ENCODE data around the gene NRXN3.

The NRXN3 gene

DNA sequence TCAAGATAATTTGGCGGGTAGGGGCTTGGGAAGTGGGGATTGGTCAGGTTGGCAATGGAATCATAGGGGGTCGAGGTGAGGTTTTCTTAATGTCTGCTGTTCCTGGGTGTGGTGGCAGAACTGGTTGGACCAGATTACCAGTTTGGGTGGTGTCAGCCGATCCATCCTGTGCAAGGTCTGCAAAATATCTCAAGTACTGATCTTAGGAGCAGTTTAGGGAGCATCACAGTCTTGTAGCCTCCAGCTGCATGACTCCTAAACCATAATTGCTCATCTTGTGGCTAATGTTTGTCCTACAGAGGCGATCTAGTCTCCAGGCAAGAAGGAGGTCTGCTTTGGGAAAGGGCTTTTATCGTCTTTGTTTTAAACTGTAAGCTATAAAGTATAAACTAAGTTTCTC, 1172.8 kb downstream of the NRXN3 start:
- no peak for DNase-seq (ENCODE audit: low spot score)
- TF ChIP-seq, protein P1, sequence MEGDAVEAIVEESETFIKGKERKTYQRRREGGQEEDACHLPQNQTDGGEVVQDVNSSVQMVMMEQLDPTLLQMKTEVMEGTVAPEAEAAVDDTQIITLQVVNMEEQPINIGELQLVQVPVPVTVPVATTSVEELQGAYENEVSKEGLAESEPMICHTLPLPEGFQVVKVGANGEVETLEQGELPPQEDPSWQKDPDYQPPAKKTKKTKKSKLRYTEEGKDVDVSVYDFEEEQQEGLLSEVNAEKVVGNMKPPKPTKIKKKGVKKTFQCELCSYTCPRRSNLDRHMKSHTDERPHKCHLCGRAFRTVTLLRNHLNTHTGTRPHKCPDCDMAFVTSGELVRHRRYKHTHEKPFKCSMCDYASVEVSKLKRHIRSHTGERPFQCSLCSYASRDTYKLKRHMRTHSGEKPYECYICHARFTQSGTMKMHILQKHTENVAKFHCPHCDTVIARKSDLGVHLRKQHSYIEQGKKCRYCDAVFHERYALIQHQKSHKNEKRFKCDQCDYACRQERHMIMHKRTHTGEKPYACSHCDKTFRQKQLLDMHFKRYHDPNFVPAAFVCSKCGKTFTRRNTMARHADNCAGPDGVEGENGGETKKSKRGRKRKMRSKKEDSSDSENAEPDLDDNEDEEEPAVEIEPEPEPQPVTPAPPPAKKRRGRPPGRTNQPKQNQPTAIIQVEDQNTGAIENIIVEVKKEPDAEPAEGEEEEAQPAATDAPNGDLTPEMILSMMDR (IDR thresholded peaks at IDR 0.05): no peak
- H3K4me3 ChIP-seq: no peak overlapping the region
- no peak overlapping the region for H3K27ac ChIP-seq

DNA sequence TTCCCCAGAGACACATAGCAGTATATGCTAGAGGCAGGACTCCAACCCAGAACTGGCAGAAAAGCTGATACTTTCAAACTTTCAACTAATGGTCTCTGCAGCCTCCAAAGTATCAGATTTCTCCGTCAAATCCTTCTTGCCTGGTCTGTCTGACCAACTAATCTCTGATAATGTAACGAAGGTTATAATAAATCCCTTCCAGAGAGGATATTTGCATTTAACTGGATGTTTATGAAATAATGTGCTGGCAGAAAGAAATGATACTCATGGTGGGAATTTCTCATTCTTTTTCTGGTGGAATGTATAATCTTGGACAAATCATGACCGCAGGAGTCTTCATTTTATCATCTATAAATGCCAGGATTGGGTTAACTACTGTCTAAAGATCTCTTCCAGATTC, 1180.8 kb downstream of the NRXN3 start:
- no peak overlapping the region for H3K27ac ChIP-seq
- TF ChIP-seq, protein P1 (IDR thresholded peaks at IDR 0.05): no peak
- H3K4me3 ChIP-seq: no peak overlapping the region
- no peak for DNase-seq (ENCODE audit: low spot score)

DNA sequence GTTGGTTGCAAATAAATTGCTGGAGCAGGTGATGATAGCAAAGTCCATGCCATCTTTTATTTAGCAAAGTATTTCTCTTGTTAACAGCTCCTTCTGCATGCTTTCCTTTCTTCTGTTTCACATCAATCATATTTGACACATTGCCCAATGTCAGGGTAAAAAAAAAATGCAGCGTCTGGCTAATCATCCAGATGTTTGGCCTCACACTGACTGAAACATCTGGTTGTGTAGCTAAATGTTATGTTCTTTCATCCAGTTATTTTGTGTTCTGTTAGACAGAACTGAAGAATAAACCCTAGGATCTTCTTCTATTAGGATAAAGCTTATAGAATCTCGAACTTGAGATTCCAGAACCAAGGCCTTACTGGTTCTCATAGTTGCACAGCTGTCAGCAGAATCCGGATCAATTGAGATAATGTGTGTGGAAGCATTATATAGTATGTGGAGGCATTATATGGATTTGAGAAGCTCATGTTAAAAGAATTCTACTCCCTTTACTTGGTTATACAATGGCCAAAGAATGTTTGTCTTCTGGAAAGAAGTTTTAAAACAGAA, 1182.0 kb downstream of the NRXN3 start:
- H3K27ac ChIP-seq: no peak overlapping the region
- TF ChIP-seq, protein P1 (IDR thresholded peaks at IDR 0.05): no peak
- no peak overlapping the region for H3K4me3 ChIP-seq
- DNase-seq (ENCODE audit: low spot score): no peak

DNA sequence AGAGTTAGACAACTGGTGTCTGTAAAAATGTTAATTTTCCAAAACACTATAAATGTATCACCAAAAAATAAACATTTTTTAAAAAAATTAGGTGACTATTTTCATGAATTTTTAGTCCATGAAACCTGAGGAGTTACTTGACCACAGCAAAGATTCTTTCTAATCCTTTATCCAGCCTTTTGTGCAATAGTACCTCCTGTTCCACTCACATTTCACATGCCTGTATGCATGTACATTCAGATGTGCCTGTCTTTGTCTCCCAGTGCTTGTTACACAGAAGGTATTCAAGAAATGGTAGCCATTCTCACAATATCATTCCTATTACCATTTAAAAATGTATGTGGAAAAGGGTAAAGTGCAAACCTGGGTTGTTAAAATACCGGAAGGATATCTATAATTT, 1184.2 kb downstream of the NRXN3 start:
- Histone ChIP-seq H3K4me3 (no peak overlapping the region), H3K27ac (no peak overlapping the region)
- no peak for DNase-seq (ENCODE audit: low spot score)
- TF ChIP-seq, protein P1 (IDR thresholded peaks at IDR 0.05): no peak

DNA sequence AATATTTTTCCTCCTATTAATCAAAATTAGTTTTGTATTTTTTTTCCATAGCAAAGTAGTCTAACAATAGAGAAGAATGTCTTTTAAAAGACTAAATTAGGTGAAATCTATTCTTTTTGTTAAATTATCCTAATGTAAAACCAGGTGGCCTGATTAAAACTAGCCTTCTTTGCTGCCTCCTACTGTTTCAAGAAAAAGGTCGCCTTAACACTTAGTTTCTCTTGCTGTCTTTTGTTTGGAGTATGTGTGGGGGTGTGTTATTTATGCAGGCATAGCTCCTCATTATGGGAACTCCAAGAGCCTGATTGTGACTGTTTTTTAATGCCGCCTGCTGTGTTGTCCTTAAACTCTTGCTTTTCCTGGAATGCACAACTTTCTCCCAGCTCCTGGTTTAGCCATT, 1185.9 kb downstream of the NRXN3 start:
- no peak for DNase-seq (ENCODE audit: low spot score)
- Histone ChIP-seq H3K4me3 (no peak overlapping the region), H3K27ac (no peak overlapping the region)
- TF ChIP-seq, protein P1 (IDR thresholded peaks at IDR 0.05): no peak

DNA sequence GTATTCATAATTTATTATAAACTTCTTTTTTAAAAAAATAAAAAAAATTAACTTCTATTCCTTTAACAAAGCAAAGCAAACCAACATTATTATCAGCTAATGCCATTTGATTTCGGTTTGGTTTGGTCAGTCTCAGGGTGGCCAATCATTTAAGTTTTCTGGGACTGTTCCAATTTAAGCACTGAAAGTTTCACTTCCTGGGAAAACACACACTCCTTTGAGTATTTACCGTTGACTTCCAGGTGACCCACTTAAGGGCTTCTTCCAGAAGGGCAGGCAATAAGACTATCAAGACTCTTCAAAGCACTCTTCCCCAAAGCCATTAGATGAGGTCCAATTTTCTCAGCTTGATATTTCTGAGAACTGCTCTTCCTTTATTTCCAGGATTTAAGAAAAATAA, 1187.1 kb downstream of the NRXN3 start:
- H3K27ac ChIP-seq: no peak overlapping the region
- TF ChIP-seq, protein P1 (IDR thresholded peaks at IDR 0.05): no peak
- no peak for DNase-seq (ENCODE audit: low spot score)

DNA sequence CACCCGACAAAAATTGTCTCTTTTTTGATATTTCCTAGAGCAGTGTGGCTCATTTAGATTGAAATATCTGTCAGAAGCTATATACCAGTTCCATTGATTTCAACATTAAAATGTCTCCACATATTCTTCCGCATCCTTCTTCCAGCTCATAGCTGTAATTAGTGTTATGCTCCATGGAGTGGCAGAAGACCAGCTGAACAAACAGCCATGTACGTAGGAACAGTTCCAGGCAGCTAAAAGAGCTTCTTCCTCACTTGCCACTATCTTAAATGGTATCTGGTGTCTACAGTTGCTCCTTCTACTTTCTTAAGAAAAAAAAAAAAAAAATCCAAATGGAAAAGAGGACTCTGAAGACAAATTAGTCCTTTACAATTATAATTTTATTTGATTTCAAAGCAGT, 1193.1 kb downstream of the NRXN3 start:
- Histone ChIP-seq H3K27ac (no peak overlapping the region), H3K4me3 (no peak overlapping the region)
- no peak for DNase-seq (ENCODE audit: low spot score)
- TF ChIP-seq, protein P1 (IDR thresholded peaks at IDR 0.05): no peak

More for the DNA sequence above, 1187.1 kb downstream of the NRXN3 start:
- H3K4me3 ChIP-seq: no peak overlapping the region

All from coronary artery (tissue), 2 donors.